Colon (tissue), 2 donors: ENCODE results near the gene CDC42EP3.

ENCODE experiments used
- FAIRE-seq: peaks from 2 replicates; lab custom pipeline; 2012; peaks lifted over from hg19 to GRCh38; lab: Jason Lieb, UNC
- donor health status: control.
- donor health status: control.

CDC42EP3 gene

GRCh38 chr2:37618326-37618725 lies 53.1 kb downstream of the CDC42EP3 start:
- no peak for FAIRE-seq

DNA sequence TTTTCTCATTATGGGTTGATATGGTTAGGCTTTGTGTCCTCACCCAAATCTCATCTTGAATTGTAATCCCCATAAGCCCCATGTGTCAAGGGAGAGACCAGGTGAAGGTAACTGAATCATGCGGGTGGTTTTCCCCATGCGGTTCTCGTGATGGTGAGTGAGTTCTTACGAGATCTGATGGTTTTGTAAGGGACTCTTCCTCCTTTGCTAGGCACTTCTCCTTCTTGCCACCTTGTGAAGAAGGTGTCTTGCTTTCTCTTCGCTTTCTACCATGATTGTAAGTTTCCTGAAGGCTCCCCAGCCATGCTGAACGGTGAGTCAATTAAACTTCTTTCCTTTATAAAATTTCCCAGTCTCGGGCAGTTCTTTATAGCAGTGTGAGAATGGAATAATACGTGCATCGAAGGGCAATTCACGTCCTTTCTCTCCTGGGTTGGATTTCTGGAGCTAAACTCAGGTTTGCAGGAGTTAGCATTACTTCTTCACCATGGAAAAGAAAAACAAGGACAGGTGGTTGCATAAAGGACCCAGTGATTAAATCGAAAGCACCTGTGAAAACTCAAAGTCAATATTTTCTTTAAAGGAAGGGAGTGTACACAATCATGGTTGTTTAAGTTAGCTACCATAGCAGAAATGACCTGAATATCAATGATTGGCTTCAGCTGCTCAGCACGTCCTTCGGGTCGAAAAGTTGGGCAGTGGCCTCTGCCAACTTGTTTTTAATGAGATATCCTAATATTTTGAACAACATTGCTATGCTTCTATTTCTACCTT lies 54.1 kb downstream of the CDC42EP3 start:
- FAIRE-seq: no peak

DNA sequence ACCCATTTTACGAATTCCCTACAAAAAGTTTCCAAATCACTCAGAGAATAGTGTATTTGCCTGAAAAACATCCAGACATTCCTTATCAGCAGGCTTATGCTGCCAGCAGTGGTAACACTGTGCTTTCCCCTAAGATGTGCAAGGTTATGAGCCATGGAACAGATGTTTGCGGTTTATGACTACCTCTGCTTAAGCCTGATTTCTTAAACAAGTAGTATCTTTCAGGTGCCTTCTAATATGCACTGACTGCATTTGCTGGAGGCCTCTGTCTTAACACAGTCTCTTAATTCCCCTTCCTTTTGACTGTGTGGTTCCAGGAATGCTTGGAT lies 54.8 kb downstream of the CDC42EP3 start:
- FAIRE-seq: no peak

GRCh38 chr2:37615804-37616676 lies 55.4 kb downstream of the CDC42EP3 start:
- no peak for FAIRE-seq

- no peak for FAIRE-seq
These were observed 57.2 kb downstream of the CDC42EP3 start for GRCh38 chr2:37614061-37614738.

DNA sequence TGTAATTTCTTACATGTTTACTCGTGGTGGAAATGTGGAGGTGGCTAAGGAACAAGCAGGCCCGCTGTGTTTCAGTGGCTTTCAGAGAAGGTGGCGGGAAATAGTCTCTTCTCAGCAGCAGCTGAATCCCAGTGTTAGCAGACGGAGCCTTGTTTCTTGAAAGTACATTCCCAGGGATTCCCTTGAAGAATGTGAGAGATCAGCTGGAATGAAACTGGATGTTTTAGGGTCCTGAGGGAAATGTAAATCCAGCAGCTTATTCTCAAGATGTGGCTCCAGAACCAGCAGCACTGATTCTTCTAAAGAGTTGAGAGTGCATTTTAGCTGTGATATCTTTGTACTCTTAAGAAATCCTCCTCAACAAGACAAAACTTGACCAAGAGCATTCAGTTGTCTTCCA lies 59.1 kb downstream of the CDC42EP3 start:
- no peak for FAIRE-seq

DNA sequence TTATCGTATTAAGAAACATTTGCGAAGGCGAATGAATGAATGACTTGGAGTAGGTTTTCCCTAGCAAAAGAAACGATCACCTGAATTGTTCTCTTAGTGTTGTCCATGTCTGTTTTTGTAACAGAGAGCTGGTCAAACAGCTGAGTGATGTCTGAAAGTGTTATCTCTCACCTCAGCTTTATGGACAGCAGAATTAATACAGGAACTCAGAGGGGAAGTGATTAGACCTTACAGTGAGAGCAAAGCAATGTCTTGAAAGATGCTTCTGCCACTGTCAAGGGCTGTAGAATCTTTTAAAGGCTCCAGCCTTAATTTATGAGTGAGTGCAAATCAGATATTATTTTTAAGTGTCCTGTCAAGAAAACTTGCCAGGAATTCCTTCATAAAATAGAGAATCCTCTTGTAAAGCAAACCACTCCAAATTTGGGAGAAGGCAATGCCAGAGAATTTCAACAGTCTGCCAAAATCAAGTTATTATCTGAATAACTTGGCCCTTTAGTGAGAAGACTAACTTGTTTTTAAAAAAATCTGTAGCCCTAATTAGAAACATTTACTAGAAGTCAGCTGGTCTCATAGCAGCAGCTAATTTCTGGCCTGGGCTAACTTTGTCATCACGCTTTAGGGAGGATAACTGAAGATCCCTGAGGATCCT lies 60.7 kb downstream of the CDC42EP3 start:
- FAIRE-seq: no peak

DNA sequence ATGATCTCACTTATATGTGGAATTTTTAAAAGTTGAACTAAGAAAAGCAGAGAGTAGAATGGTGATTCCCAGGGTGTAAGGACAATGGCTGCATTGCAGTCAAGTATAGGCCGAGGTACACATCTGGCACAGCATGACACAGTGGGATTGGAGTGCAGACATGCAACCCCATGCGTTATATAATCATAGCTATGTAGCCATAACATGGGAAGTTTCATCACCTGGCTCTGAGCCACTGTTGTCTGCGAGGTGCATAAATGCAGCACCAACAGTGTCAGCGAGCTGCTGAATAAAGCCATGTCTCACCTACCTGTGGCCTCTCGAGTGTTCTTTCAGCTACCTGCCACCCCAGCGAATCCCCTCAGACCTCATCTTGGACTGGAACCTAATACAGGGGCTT lies 61.7 kb downstream of the CDC42EP3 start:
- no peak for FAIRE-seq

DNA sequence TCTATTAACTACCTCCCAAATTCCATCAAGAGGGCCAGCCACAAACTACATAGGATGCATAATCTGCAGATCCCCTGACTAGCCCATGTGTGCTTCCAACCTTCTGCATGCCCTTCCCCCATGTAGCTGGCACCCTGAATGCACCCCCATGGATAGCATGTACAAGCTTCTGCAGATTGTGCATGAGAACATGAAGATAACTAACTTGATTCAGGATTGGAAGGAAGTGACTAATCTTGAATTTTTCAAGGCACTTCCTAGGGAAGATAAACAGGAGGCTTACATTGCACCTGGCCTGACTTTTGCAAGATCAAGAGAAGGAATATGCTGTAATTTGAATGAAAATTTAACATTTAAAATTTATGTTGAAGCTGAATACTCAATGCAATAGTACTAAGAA lies 66.7 kb downstream of the CDC42EP3 start:
- FAIRE-seq: no peak

- no peak for FAIRE-seq
These were observed 68.7 kb downstream of the CDC42EP3 start for GRCh38 chr2:37602702-37603101.

DNA sequence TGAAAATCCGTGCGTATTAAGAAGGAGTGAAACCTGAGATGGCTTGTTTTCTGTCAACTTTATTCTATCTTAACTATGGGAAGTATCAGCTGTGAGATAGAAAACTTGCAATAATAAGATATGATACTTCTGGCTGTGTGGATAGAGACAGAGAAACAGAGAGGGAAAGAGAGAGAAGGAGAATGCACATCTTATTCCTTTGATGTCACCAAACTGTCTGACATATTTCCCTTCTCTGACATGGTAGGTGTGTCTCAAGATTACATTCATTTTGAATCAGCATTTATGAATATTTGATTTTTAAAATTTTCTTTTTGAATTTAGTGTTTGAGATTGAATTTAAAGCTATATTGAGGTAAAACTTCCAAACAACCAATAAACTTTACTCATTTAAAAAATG lies 69.4 kb downstream of the CDC42EP3 start:
- no peak for FAIRE-seq

GRCh38 chr2:37601569-37601968 lies 69.9 kb downstream of the CDC42EP3 start:
- FAIRE-seq: no peak

DNA sequence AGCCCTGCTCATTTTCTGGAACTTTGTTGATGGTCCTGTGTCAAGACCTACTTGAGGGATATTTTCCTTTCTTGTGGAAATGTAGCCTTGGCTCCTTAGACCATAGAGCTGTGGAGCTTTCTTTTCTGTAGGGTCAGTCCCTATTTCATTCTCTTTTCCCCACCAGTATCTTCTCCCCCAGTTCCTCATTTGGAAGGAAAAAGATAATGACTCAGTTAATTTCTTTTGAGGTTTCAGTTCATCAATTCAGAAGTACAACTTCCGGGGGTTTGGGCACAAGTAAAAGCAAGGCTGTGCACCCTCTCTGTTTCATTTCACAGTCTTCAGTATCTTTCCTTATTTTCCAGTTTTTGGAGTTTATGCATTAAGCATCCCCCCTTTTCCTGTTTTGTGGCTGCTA lies 70.7 kb downstream of the CDC42EP3 start:
- FAIRE-seq: no peak

DNA sequence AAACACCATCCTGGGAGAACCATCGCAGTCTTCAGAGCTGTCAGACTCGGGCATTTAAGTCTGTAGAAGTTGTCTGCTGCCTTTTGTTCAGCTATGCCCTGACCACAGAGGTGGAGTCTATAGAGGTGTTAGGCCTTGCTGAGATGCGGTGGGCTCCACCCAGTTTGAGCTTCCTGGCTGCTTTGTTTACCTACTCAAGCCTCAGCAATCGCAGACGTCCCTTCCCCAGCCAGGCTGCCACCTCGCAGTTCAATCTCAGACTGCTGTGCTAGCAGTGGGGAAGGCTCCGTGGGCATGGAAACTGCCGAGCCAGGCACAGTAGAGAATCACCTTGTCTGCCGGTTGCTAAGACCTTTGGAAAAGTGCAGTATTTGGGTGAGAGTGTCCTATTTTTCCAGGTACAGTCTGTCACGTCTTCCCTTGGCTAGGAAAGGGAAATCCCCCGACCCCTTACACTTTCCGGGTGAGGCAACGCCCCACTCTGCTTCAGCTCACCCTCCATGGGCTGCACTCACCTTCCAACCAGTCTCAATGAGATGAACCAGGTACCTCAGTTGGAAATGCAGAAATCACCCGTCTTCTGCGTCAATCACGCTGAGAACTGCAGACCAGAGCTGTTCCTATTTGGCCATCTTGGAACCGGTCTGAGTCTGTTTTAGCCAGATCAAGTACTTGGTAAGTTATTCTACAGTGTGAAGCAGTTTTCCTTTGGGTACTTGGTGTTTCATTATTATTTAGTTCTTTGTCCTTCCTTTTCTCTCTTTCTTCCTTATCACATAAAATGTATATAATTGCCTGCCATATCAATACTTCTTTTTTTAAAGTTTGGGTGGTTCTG lies 71.5 kb downstream of the CDC42EP3 start:
- no peak for FAIRE-seq

- no peak for FAIRE-seq
These were observed 77.7 kb downstream of the CDC42EP3 start for GRCh38 chr2:37593694-37594093.

- no peak for FAIRE-seq
These were observed 78.4 kb downstream of the CDC42EP3 start for GRCh38 chr2:37593024-37593423.
